Heart right ventricle (tissue), 16 donors: Measurements from ENCODE around the gene HACL1. TPM values are rescaled to one million over a fixed set of nuclear protein-coding genes. Genes with fewer than 3 reads are reported as not detected.

Experiments
- ATAC-seq, 8 donors: fragments of 200-7000 bp; cut with Tn5 transposase; one replicate each; pipeline ENCODE4 v1.9.1; 2020; ENCODE audit warnings: mild to moderate bottlenecking in 8 of 8, moderate library complexity in 8 of 8, moderate number of reproducible peaks in 1 of 8
- DNase-seq, 2 donors: peaks; one replicate each; pipeline ENCODE4 v3.0.0-alpha.2; 2020
- H3K27ac ChIP-seq, 10 donors: fragments of 200-600 bp; sonication (generic) in 2 of 10; one replicate each; pipeline versions ENCODE4 v1.5.0 to v1.8.0; 2020 to 2022; ENCODE audit warnings: mild to moderate bottlenecking in 3 of 10
- H3K27me3 ChIP-seq, 7 donors: fragments of 200-600 bp; one replicate each; pipeline ENCODE4 v1.8.0; 2021 to 2022; ENCODE audit warnings: mild to moderate bottlenecking in 2 of 7
- H3K36me3 ChIP-seq, 9 donors: fragments of 200-600 bp; sonication (generic) in 1 of 9; one replicate each; pipeline versions ENCODE4 v1.5.0 to v1.8.0; 2020 to 2022; ENCODE audit warnings: mild to moderate bottlenecking in 2 of 9
- H3K4me1 ChIP-seq, 9 donors: fragments of 200-600 bp; sonication (generic) in 1 of 9; one replicate each; pipeline versions ENCODE4 v1.5.0 to v1.8.0; 2020 to 2022; ENCODE audit warnings: mild to moderate bottlenecking in 4 of 9
- H3K4me3 ChIP-seq, 10 donors: fragments of 200-600 bp; sonication (generic) in 2 of 10; one replicate each; pipeline versions ENCODE4 v1.5.0 to v1.8.0; 2020 to 2022; ENCODE audit warnings: mild to moderate bottlenecking in 7 of 10, moderate library complexity in 2 of 10
- H3K9me3 ChIP-seq, 11 donors: fragments of 200-600 bp in 10 of 11; sonication (generic) in 2 of 11; one replicate each; pipeline versions ENCODE4 v1.5.0 to v1.8.0; 2013 to 2022; ENCODE audit warnings: mild to moderate bottlenecking in 2 of 11, control low read depth in 1 of 11, moderate library complexity in 1 of 11
- WGBS, 2 donors: extraction: QIAGEN DNeasy Blood & Tissue Kit; methylation state at CpG; one replicate each; pipeline ENCODE4 v1.1.7; 2013; ENCODE audit warnings: inconsistent platforms in 1 of 2; 5-methylcytosine and 5-hydroxymethylcytosine counted together
- intact Hi-C, 10 donors: fragments of 100-400 bp; cut with DNase I; formaldehyde crosslinking; loops; one replicate each; pipeline versions ENCODE4 v1.11.1 to v1.14.2; 2022
- polyA plus RNA-seq, 2 donors: library from polyadenylated mRNA; stranded (reverse); fragments of 200-250 nt; gene quantifications; one replicate each; pipeline ENCODE4 v1.2.3, GENCODE V29; 2013
- total RNA-seq, 10 donors: library from RNA; stranded (reverse); fragmentation: NEBNext Ultra II Directional in 3 of 10; extraction: Animal tissue kit (Norgen Biotek cat#: 25700) in 3 of 10; gene quantifications; one replicate each; pipeline versions ENCODE4 v1.2.1 to v1.2.4, GENCODE V29; 2021 to 2023
- TF ChIP-seq, protein P1 (sequence below), 9 donors: fragments of 200-600 bp; sonication (generic) in 2 of 9; IDR thresholded peaks; one replicate each; pipeline versions ENCODE4 v1.5.0 to v1.8.0; 2021 to 2022; ENCODE audit warnings: antibody characterized with exemption in 9 of 9, mild to moderate bottlenecking in 5 of 9, moderate library complexity in 1 of 9
- donor health status: Arrhythmogenic right ventricular cardiomyopathy.
- donor health status: ischemic (EF 13 %, LVEDD 7.1; RV severe dilation, severe dysfunction).
- donor health status: healthy with polysubstance abuse.
- donor health status: DM: no; HTN: yes; CAD: no.
- donor health status: DM: no; HTN: no; CAD: no.
- donor health status: ischemic (EF 25% LVEDD 6.9; RV normal size, moderate dysfunction).
- donor health status: ischemic (EF 25% LVEDD 5.7; RV mildly dilated, moderate dysfunction).
- donor health status: healthy.
- donor health status: DM: yes; HTN: yes; CAD: no.
- donor health status: Ischemic cardiomyopathy.
- donor health status: ischemic (EF 35%, LVEDD 5.7; RV mildly dilated, moderate dysfunction).
- donor health status: nonischemic (EF 11% LVEDD 7.7; RV severe dilation, severe dysfunction).
- donor health status: DM: yes; HTN: yes; CAD: no.
- donor health status: PGD.
- donor health status: ischemic (EF 29% LVEDD 5.4; RV normal size, mild dysfunction).
- donor health status: nonischemic (EF 23%, LVEDD 6.1; RV moderate dilation, normal function).

The HACL1 gene
- total and polyA plus RNA-seq, 12 donors, result 7.5 to 20.5 (median 13.5) TPM

DNA sequence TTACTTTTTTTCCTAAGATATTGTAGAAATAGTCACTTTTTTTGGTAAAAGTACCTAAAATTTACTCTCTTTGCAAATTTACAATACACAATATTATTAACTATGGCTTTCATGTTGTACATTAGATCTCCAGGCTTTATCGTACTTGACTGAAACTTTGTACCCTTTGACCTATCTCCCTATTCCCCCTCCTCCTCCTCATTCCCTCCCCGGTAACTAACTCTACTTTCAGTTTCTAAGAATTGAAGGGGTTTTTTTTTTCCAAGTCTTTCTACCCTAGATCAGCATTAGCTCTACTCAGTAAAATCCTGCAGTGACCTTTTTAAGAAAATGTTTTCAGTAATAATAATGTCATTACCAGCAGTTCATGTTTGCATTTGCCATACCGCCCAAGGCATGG, 10.1 kb downstream of the HACL1 start:
- WGBS, 2 donors, result 78 to 83% methylated on average over 3 of the region's 3 CpGs
- TF ChIP-seq, protein P1, sequence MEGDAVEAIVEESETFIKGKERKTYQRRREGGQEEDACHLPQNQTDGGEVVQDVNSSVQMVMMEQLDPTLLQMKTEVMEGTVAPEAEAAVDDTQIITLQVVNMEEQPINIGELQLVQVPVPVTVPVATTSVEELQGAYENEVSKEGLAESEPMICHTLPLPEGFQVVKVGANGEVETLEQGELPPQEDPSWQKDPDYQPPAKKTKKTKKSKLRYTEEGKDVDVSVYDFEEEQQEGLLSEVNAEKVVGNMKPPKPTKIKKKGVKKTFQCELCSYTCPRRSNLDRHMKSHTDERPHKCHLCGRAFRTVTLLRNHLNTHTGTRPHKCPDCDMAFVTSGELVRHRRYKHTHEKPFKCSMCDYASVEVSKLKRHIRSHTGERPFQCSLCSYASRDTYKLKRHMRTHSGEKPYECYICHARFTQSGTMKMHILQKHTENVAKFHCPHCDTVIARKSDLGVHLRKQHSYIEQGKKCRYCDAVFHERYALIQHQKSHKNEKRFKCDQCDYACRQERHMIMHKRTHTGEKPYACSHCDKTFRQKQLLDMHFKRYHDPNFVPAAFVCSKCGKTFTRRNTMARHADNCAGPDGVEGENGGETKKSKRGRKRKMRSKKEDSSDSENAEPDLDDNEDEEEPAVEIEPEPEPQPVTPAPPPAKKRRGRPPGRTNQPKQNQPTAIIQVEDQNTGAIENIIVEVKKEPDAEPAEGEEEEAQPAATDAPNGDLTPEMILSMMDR (IDR thresholded peaks at IDR 0.05), result no peak
- H3K27me3 ChIP-seq, result no peaks in the 10 kb centered on the region
- no peak for DNase-seq
- intact Hi-C loops, result no loop called here
- no peak for ATAC-seq
- H3K9me3 ChIP-seq, result no peaks in the 10 kb centered on the region
- H3K4me3 ChIP-seq, result no peak overlapping the region
- no peak overlapping the region for H3K27ac ChIP-seq
- H3K36me3 ChIP-seq, result peaks cover 0 to 80% (median 30%) of the 10 kb centered on the region in 9 donors
- H3K4me1 ChIP-seq, result no peaks in the 10 kb centered on the region

DNA sequence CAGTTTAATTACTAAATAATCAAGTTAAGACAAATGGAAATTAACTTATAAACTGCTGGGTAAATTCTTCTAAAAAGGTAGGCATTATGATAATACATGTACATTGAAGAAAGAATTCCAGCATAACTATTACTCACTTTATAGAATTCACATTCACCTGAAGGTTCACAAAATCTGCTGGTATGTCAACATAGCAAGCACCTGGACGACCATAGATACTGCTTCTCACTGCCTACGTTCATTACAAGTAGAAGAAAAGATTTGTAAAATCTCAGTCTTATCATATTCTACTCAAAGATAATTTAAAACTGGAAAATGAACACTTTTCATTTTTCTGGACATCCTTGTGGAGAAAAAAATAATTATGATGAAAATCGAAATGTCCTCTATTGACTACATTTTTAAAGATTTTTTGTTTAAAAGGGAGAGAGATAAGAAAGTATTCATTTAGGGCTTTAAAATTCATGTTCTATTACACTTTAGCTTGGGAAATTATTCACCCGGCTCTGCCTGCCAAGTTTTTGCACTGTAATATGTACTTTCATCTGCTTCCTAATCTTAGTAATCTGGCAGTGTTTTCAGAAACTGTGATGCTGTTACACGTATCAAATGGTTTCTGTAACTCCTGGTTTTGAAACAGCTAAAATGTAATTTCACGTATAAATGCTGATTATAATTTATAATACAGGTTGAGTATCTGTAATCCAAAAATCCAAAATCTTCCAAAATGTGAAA, 16.1 kb downstream of the HACL1 start:
- no peak for ATAC-seq
- 83 to 90% methylated on average over 6 of the region's 6 CpGs for WGBS, 2 donors
- no peak for DNase-seq
- Histone ChIP-seq H3K9me3 (no peaks in the 10 kb centered on the region), H3K4me1 (no peaks in the 10 kb centered on the region), H3K36me3 (peaks cover 0 to 100% (median 44%) of the 10 kb centered on the region in 9 donors), H3K27me3 (no peaks in the 10 kb centered on the region), H3K27ac (no peak overlapping the region), H3K4me3 (no peak overlapping the region)
- TF ChIP-seq, protein P1 (IDR thresholded peaks at IDR 0.05), result no peak
- intact Hi-C loops, result loop anchor here in 1 of 10 donors (10.0 kb wide), 1 partner anchor 330 kb away; no protein-coding TSS in a partner anchor

DNA sequence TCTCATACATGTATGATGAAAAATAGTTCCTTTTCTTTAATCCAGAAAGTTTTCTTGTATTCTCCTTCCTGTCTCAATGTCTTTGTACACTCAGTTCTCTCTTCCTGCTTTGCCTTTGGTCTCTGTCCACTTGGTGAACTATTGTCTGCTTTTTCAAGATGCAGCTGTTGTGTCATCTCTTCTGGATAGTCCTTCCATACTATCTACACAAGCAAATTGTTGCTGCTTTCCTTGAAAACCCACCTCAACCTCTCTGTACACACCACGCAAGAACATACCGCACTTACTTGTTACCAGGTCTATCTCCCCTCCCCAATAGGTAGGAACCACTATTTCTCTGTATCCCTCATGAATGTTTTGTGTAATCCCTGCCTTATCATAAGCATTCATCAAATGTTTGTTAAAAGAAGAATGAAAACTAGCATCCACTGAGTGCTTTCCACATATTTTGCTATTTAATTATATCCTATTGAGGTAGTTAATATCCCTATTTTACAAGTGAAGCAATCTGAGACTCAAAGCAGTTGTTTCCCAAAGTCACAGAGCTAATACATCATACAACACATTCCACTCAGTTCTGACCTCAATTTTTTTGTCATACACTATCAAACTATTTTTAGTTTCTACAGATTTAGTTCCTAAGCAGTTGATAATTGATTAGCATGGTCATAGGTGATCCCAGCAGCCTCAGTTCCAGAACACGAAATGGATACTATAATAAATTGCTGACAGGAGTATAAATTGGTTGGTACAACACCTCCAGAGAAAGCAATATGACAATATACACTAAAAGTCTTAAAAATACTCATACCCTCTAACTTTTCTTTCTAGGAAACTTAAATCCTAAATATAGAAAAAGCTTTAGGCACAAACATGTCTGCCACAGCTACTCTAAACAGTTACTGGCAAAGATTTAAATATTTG, 19.6 kb downstream of the HACL1 start:
- TF ChIP-seq, protein P1 (IDR thresholded peaks at IDR 0.05), result no peak
- ATAC-seq, result no peak
- peaks cover 0 to 16% (median 0%) of the 10 kb centered on the region in 9 donors for H3K4me1 ChIP-seq
- H3K9me3 ChIP-seq, result no peaks in the 10 kb centered on the region
- no peak overlapping the region for H3K4me3 ChIP-seq
- peaks cover 0 to 100% (median 31%) of the 10 kb centered on the region in 9 donors for H3K36me3 ChIP-seq
- no peaks in the 10 kb centered on the region for H3K27me3 ChIP-seq
- 95 to 96% methylated on average over 3 of the region's 3 CpGs for WGBS, 2 donors
- no peak overlapping the region for H3K27ac ChIP-seq
- DNase-seq, result no peak
- intact Hi-C loops, result loop anchor here in 1 of 10 donors (10.0 kb wide), 1 partner anchor 327 kb away; no protein-coding TSS in a partner anchor

DNA sequence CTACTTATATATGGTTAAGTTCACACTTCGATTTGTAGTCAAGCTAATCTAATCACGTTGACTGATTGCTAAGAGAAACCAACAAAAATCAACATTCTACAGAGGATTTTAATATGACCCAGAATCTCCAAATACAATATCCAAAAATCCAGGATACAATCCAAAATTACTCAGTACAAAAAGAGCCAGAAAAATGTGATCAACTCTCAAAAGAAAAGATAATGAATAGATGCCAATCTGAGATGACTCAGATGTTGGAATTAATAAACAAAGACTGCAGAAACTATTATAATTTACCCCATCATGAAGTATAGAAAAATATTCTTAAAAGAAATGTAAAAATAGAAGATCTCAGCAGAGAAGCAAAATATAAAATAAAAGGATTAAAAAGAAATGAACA, 22.3 kb downstream of the HACL1 start:
- TF ChIP-seq, protein P1 (IDR thresholded peaks at IDR 0.05), result no peak
- Histone ChIP-seq H3K36me3 (peaks cover 0 to 97% (median 29%) of the 10 kb centered on the region in 9 donors), H3K27ac (no peak overlapping the region), H3K27me3 (no peaks in the 10 kb centered on the region), H3K4me1 (peaks cover 0 to 20% (median 0%) of the 10 kb centered on the region in 9 donors), H3K4me3 (no peak overlapping the region), H3K9me3 (no peaks in the 10 kb centered on the region)
- intact Hi-C loops, result loop anchor here in 2 of 10 donors (10.0 kb wide), 2 partner anchors 334 to 354 kb away; no protein-coding TSS in a partner anchor
- DNase-seq, result no peak
- WGBS, 2 donors, result 67 to 78% methylated on average over 2 of the region's 2 CpGs
- ATAC-seq, result no peak
